Nephron (organoid): ENCODE results near the gene ZNF862.
A peak's percentile ranks its signal among the peaks of the same experiment; 100 is the strongest.

Experiments
- H3K27ac Mint-ChIP-seq, 3 experiments: 2 replicates each; pipeline ENCODE4 v1.8.0; 2020; ENCODE audit warnings: mixed read lengths in 3 of 3, mild to moderate bottlenecking in 2 of 3, moderate library complexity in 1 of 3
- H3K27me3 Mint-ChIP-seq: 2 replicates; pipeline ENCODE4 v1.8.0; 2021; ENCODE audit warnings: low read depth, mild to moderate bottlenecking, moderate library complexity, mixed read lengths
- H3K36me3 Mint-ChIP-seq: 2 replicates; pipeline ENCODE4 v1.8.0; 2020; ENCODE audit warnings: low read depth, mixed read lengths
- H3K4me1 Mint-ChIP-seq: 2 replicates; pipeline ENCODE4 v1.8.0; 2020; ENCODE audit warnings: mixed read lengths
- H3K4me3 Mint-ChIP-seq, 3 experiments: 2 replicates each; pipeline ENCODE4 v1.8.0; 2020; ENCODE audit warnings: mild to moderate bottlenecking in 3 of 3, mixed read lengths in 3 of 3, moderate library complexity in 2 of 3
- H3K9me3 Mint-ChIP-seq: 2 replicates; pipeline ENCODE4 v1.8.0; 2020; ENCODE audit warnings: mixed read lengths
- TF ChIP-seq, protein P1 (sequence below), 3 experiments: fragments of 200-600 bp; sonication (generic); IDR thresholded peaks; one replicate each; pipeline ENCODE4 v1.5.0; 2021; ENCODE audit warnings: antibody characterized with exemption in 3 of 3; ENCODE audit not compliant: unreplicated experiment in 3 of 3

Gene ZNF862

DNA sequence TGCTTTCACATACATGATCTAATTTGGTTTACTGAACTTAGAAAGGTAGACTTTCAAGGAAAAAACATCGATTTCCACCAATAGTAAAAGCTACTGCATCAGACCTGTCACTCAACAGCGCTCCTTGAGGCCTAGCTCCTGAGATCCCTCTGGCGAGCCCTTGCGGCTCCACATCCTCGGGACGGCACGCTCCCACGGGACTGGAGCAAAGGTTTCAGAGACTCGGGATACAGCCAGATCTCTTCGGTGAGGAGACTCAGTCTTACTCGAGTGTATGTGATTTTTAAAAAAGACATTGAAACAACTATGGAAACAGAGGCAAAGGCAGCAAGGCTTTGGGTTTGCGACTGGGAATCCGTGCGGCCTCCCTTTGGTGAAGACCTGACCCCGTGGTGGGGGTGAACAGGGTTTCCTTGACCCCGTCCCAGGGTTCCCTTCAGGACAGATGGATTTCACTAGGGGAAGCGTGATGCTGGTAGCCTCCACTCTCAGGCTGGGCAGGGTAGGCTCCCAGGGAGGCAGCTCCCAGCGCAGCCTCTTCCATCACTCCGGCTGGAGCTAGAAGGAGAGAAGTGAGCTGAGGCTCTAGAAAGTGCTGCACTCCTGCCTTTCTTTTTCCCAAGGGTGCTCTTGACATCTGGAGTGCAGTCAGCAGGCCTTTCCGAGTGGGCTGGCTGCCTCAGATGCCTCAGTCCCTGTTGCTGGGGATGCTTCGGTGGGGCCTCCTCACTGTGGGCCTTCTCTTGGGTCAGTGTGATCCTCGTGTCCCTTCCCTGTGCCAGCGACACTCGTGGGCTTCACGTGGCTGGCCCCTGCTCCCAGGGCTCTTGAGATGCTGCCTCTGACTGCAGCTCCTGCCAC, 29.8 kb downstream of the ZNF862 start:
- Mint-ChIP-seq H3K4me3 (no peak overlapping the region), H3K36me3 (peaks cover 4% of the 10 kb centered on the region), H3K27ac (no peak overlapping the region), H3K27me3 (no peaks in the 10 kb centered on the region), H3K4me1 (peaks cover 16% of the 10 kb centered on the region), H3K9me3 (no peaks in the 10 kb centered on the region)
- TF ChIP-seq, protein P1, sequence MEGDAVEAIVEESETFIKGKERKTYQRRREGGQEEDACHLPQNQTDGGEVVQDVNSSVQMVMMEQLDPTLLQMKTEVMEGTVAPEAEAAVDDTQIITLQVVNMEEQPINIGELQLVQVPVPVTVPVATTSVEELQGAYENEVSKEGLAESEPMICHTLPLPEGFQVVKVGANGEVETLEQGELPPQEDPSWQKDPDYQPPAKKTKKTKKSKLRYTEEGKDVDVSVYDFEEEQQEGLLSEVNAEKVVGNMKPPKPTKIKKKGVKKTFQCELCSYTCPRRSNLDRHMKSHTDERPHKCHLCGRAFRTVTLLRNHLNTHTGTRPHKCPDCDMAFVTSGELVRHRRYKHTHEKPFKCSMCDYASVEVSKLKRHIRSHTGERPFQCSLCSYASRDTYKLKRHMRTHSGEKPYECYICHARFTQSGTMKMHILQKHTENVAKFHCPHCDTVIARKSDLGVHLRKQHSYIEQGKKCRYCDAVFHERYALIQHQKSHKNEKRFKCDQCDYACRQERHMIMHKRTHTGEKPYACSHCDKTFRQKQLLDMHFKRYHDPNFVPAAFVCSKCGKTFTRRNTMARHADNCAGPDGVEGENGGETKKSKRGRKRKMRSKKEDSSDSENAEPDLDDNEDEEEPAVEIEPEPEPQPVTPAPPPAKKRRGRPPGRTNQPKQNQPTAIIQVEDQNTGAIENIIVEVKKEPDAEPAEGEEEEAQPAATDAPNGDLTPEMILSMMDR (IDR thresholded peaks at IDR 0.05; ENCODE audit: unreplicated experiment in 3 of 3), result no peak

DNA sequence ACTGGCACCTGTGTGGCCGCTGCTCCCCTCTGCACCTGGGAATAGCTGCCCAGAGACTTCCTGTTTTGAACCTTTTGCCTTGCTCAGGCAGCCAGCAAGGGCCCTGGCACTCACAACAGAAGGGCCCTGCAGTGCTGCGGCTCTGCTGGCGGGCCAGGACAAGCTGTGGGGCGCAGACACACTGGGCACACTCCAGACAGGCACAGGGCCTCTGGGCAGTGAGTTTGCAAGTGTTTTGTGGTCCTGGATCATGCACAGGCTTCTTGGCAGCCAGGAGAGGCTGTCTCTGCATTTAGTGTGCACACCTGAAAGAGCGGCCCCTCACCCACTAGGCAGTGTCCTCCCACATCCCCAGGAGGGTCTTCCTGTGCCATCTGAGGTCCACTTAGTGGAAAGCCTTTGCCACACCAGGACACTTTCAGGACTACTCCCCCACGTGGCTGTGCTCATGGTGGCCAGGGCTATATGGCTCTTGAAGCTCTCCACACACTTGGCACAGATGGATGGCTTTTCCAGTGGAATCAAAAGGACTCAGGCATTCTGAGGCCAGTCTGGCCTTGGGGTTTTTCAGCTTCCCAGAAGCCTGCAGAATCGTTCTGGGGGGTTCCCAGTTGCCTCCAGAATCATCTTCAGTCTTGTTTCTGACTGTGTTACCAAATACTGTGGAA, 30.6 kb downstream of the ZNF862 start:
- Mint-ChIP-seq H3K27me3 (no peaks in the 10 kb centered on the region), H3K9me3 (no peaks in the 10 kb centered on the region), H3K27ac (no peak overlapping the region), H3K4me3 (no peak overlapping the region), H3K36me3 (no peaks in the 10 kb centered on the region), H3K4me1 (peaks cover 16% of the 10 kb centered on the region)
- TF ChIP-seq, protein P1 (IDR thresholded peaks at IDR 0.05; ENCODE audit: unreplicated experiment in 3 of 3), result no peak

DNA sequence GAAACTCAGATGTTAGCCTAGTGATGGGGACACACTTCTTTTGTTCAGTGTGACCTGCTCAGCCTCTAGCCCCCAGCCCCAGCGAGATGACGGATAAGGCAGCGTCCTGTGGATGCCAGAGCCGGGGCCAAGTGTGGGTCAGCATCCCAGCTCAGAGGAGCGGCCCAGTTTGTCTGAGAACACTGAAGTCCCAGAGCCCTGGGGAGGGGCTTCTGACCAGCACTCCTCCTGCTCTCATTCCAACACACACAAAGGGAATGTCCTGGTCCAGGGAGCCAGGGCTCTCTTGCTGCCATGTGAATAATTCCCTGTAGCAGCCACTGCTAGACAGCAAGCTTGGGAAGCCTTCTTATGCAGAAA, 31.1 kb downstream of the ZNF862 start:
- TF ChIP-seq, protein P1 (IDR thresholded peaks at IDR 0.05; ENCODE audit: unreplicated experiment in 3 of 3), result no peak
- H3K27ac Mint-ChIP-seq, result no peak overlapping the region
- H3K4me3 Mint-ChIP-seq, result no peak overlapping the region
- H3K36me3 Mint-ChIP-seq, result no peaks in the 10 kb centered on the region
- H3K4me1 Mint-ChIP-seq, result peaks cover 16% of the 10 kb centered on the region
- H3K9me3 Mint-ChIP-seq, result no peaks in the 10 kb centered on the region
- H3K27me3 Mint-ChIP-seq, result no peaks in the 10 kb centered on the region

DNA sequence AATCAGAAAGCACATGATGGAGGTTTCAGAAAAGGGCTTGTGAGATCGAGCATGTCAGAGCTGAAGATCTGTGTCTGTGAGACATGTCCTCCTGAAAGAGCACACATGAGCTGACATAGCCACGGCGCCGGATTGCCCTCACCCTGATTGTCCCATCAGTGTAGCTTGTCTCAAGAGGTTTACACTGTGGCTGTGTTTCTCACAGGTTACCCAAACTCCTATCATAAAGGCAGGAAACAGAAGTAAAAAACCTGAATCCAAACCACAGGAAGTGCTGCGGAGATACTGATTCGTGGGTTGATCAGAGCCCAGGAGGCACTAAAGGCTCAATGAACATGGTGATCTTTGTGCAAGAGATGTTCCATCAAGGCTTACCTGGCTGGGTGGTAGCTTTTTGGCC, 31.7 kb downstream of the ZNF862 start:
- H3K27ac Mint-ChIP-seq, result no peak overlapping the region
- H3K4me1 Mint-ChIP-seq, result peaks cover 22% of the 10 kb centered on the region
- H3K27me3 Mint-ChIP-seq, result no peaks in the 10 kb centered on the region
- no peak overlapping the region for H3K4me3 Mint-ChIP-seq
- TF ChIP-seq, protein P1 (IDR thresholded peaks at IDR 0.05; ENCODE audit: unreplicated experiment in 3 of 3), result no peak
- no peaks in the 10 kb centered on the region for H3K36me3 Mint-ChIP-seq
- H3K9me3 Mint-ChIP-seq, result no peaks in the 10 kb centered on the region

DNA sequence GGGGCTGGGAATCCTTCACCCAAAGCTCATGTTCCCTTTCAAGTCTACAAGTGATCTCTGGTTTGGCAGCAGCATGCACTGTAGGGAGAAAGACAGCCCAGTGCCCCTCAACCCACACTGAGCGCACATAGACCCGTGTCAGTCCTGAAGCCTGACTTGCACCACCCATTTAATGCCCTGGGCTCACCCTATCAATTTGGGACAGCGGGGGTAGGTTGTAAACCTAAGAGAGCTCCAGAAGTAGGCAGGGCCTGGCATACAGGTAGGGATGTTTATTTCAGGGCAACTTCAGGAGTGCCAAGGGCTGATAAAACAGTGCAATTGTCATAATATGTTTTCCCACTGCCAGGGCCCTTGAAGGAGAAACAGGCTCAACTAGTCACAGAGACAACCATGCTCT, 32.1 kb downstream of the ZNF862 start:
- no peaks in the 10 kb centered on the region for H3K9me3 Mint-ChIP-seq
- H3K27ac Mint-ChIP-seq, result no peak overlapping the region
- H3K27me3 Mint-ChIP-seq, result peaks cover under 1% of the 10 kb centered on the region
- TF ChIP-seq, protein P1 (IDR thresholded peaks at IDR 0.05; ENCODE audit: unreplicated experiment in 3 of 3), result no peak
- H3K4me3 Mint-ChIP-seq, result peak overlapping the region in 1 of 3 experiments; percentile 14
- H3K36me3 Mint-ChIP-seq, result no peaks in the 10 kb centered on the region
- H3K4me1 Mint-ChIP-seq, result peaks cover 24% of the 10 kb centered on the region
